ENCODE data around the gene CYGB.

Gene CYGB

GRCh38 chr17:76549539-76549938 is 12.0 kb upstream of the CYGB start:
- no peak overlapping the region for H3K4me3 ChIP-seq (ENCODE audit: control insufficient read depth, low read depth, low read length)
- no peak for TF ChIP-seq CTCF (conservative IDR thresholded peaks at IDR 0.05; ENCODE audit: control insufficient read depth, insufficient read depth, low read depth, low read length)
- DNase-seq (ENCODE audit: low read depth), result no peak

GRCh38 chr17:76549215-76549518 is 11.7 kb upstream of the CYGB start:
- H3K4me3 ChIP-seq (ENCODE audit: control insufficient read depth, low read depth, low read length), result no peak overlapping the region
- TF ChIP-seq CTCF (conservative IDR thresholded peaks at IDR 0.05; ENCODE audit: control insufficient read depth, insufficient read depth, low read depth, low read length), result no peak
- DNase-seq (ENCODE audit: low read depth), result no peak

GRCh38 chr17:76548378-76549214 is 11.1 kb upstream of the CYGB start:
- no peak for DNase-seq (ENCODE audit: low read depth)
- no peak for TF ChIP-seq CTCF (conservative IDR thresholded peaks at IDR 0.05; ENCODE audit: control insufficient read depth, insufficient read depth, low read depth, low read length)
- H3K4me3 ChIP-seq (ENCODE audit: control insufficient read depth, low read depth, low read length), result no peak overlapping the region

- TF ChIP-seq CTCF (conservative IDR thresholded peaks at IDR 0.05; ENCODE audit: control insufficient read depth, insufficient read depth, low read depth, low read length), result no peak
- no peak for DNase-seq (ENCODE audit: low read depth)
- no peak overlapping the region for H3K4me3 ChIP-seq (ENCODE audit: control insufficient read depth, low read depth, low read length)
Observed at GRCh38 chr17:76547642-76548202, 10.2 kb upstream of the CYGB start.

GRCh38 chr17:76547183-76547641 is 9.7 kb upstream of the CYGB start:
- TF ChIP-seq CTCF (conservative IDR thresholded peaks at IDR 0.05; ENCODE audit: control insufficient read depth, insufficient read depth, low read depth, low read length), result peak; percentile 80
- H3K4me3 ChIP-seq (ENCODE audit: control insufficient read depth, low read depth, low read length), result no peak overlapping the region
- DNase-seq (ENCODE audit: low read depth), result peak; percentile 90

GRCh38 chr17:76546556-76547182 is 9.2 kb upstream of the CYGB start:
- no peak overlapping the region for H3K4me3 ChIP-seq (ENCODE audit: control insufficient read depth, low read depth, low read length)
- DNase-seq (ENCODE audit: low read depth), result peak; percentile 98
- TF ChIP-seq CTCF (conservative IDR thresholded peaks at IDR 0.05; ENCODE audit: control insufficient read depth, insufficient read depth, low read depth, low read length), result no peak
